Karpas-422 (cell line): Measurements from ENCODE around the gene PTGFRN. TPM values are rescaled to one million over a fixed set of nuclear protein-coding genes. Genes with fewer than 3 reads are reported as not detected.

ENCODE experiments used
- DNase-seq: peaks from one replicate; pipeline ENCODE4 v3.0.0-alpha.2; 2015
- H2AFZ ChIP-seq: fragments of 200-600 bp; sonication (generic); 2 replicates; pipeline ENCODE4 v1.6.1; 2014; ENCODE audit warnings: antibody characterized with exemption, low read length, mixed read lengths
- H3K27ac ChIP-seq: fragments of 200-600 bp; sonication (generic); 2 replicates; pipeline ENCODE4 v1.5.1; 2014; ENCODE audit warnings: mild to moderate bottlenecking, low read length, moderate library complexity
- H3K27me3 ChIP-seq: fragments of 200-600 bp; sonication (generic); 2 replicates; pipeline ENCODE4 v1.6.1; 2014; ENCODE audit warnings: low read length, mixed read lengths
- H3K36me3 ChIP-seq: fragments of 200-600 bp; sonication (generic); 2 replicates; pipeline ENCODE4 v1.6.1; 2014; ENCODE audit warnings: low read length, mixed read lengths; ENCODE audit not compliant: insufficient read depth
- H3K4me1 ChIP-seq: fragments of 200-600 bp; sonication (generic); 2 replicates; pipeline ENCODE4 v1.6.1; 2014; ENCODE audit warnings: mild to moderate bottlenecking, low read length, mixed read lengths
- H3K4me2 ChIP-seq: fragments of 200-600 bp; sonication (generic); 2 replicates; pipeline ENCODE4 v1.6.1; 2014; ENCODE audit warnings: low read length, low read depth, mild to moderate bottlenecking; ENCODE audit not compliant: poor library complexity, severe bottlenecking
- H3K4me3 ChIP-seq: fragments of 200-600 bp; sonication (generic); 2 replicates; pipeline ENCODE4 v1.5.1; 2014; ENCODE audit warnings: mild to moderate bottlenecking, antibody characterized with exemption, low read length, mixed read lengths
- H3K79me2 ChIP-seq: fragments of 200-600 bp; sonication (generic); 2 replicates; pipeline ENCODE4 v1.6.1; 2014; ENCODE audit warnings: mild to moderate bottlenecking, low read length, mixed read lengths
- H3K9ac ChIP-seq: fragments of 200-600 bp; sonication (generic); 2 replicates; pipeline ENCODE4 v1.6.0; 2014; ENCODE audit warnings: low read length
- H3K9me2 ChIP-seq: fragments of 200-600 bp; sonication (generic), shearing (Covaris generic); replicated peaks from 2 replicates; pipeline ENCODE4 v1.6.0; 2014; ENCODE audit warnings: mild to moderate bottlenecking, low read length, moderate library complexity; ENCODE audit not compliant: insufficient read depth
- H3K9me3 ChIP-seq: fragments of 300-700, 200-600 bp; sonication (generic); 2 replicates; pipeline ENCODE4 v1.6.1; 2014; ENCODE audit warnings: low read length, mixed read lengths
- H4K20me1 ChIP-seq: fragments of 200-600 bp; sonication (generic); 2 replicates; pipeline ENCODE4 v1.6.1; 2014; ENCODE audit warnings: mild to moderate bottlenecking, antibody characterized with exemption, low read length, low read depth; ENCODE audit not compliant: insufficient read depth
- total RNA-seq: library from RNA; depleted of rRNA; stranded (reverse); fragments of >200 nt; shearing (Covaris generic); gene quantifications from 2 replicates; pipeline ENCODE4 v1.2.3, GENCODE V29; 2014; ENCODE audit warnings: low replicate concordance

Gene PTGFRN
- total RNA-seq, 1 experiment from 2014 or later = not detected

- no peaks in the 10 kb centered on the region for H3K9me2 ChIP-seq
- no peaks in the 10 kb centered on the region for H3K79me2 ChIP-seq
- no peak overlapping the region for H3K4me3 ChIP-seq
- no peaks in the 10 kb centered on the region for H3K36me3 ChIP-seq
- H3K9ac ChIP-seq = no peak overlapping the region
- H3K27ac ChIP-seq = no peak overlapping the region
- no peaks in the 10 kb centered on the region for H3K27me3 ChIP-seq
- no peaks in the 10 kb centered on the region for H4K20me1 ChIP-seq
- no peak for DNase-seq
- no peaks in the 10 kb centered on the region for H3K9me3 ChIP-seq
- H2AFZ ChIP-seq = no peak overlapping the region
- no peaks in the 10 kb centered on the region for H3K4me1 ChIP-seq
- H3K4me2 ChIP-seq = no peak overlapping the region
These were observed 122.5 kb downstream of the PTGFRN start for GRCh38 chr1:117032266-117032665.

DNA sequence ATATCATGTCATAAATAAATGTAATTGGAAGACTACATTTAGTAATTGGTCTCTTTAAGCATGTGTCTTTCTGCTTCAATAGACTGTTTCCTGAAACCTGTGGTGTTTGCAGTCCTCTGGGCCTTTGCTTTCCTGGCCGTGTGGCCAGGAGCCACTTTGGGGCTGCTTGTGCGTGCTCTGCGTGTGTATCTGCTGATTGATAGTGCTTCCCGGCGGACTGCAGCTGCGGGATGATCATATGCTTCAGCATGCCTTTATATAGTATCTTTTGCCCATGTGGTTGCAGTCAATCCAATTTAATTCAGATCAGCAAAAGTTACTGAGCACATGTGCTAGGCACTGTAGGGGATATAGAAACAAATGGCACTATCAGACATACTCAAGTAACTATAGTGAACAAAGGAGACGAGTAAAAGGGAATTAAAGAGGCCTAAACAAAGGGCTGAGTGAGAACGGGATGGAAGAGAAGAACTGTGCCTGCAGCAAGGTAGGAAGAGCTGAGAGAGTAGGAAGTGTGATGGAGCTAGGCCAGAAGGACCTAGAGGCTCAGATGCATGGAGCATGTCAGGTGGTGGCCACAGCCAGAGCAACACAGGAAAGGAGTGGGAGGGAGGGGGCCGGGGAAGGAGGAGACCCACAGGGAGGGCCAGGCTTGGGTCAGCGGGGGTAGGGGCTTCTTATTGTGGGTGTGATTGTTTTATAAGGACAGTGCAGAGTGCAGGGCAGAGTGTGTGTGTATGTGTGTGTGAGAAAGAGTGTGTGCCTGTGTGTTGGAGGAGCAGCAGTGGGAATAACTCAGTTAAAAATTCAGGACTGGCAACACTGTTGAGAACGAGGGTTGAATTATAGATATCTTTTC is 123.2 kb downstream of the PTGFRN start:
- no peaks in the 10 kb centered on the region for H3K4me1 ChIP-seq
- no peaks in the 10 kb centered on the region for H4K20me1 ChIP-seq
- no peaks in the 10 kb centered on the region for H3K36me3 ChIP-seq
- H2AFZ ChIP-seq = no peak overlapping the region
- no peak overlapping the region for H3K27ac ChIP-seq
- H3K4me2 ChIP-seq = no peak overlapping the region
- no peak overlapping the region for H3K9ac ChIP-seq
- no peaks in the 10 kb centered on the region for H3K79me2 ChIP-seq
- no peak for DNase-seq
- H3K9me3 ChIP-seq = no peaks in the 10 kb centered on the region
- no peak overlapping the region for H3K4me3 ChIP-seq
- no peaks in the 10 kb centered on the region for H3K27me3 ChIP-seq
- H3K9me2 ChIP-seq = no peaks in the 10 kb centered on the region

- Histone ChIP-seq H3K36me3 (no peaks in the 10 kb centered on the region), H3K79me2 (no peaks in the 10 kb centered on the region), H3K9ac (no peak overlapping the region), H3K27ac (no peak overlapping the region), H3K4me1 (no peaks in the 10 kb centered on the region), H3K9me3 (no peaks in the 10 kb centered on the region), H3K27me3 (no peaks in the 10 kb centered on the region), H2AFZ (no peak overlapping the region), H3K9me2 (no peaks in the 10 kb centered on the region), H4K20me1 (no peaks in the 10 kb centered on the region), H3K4me3 (no peak overlapping the region), H3K4me2 (no peak overlapping the region)
- no peak for DNase-seq
These were observed 124.1 kb downstream of the PTGFRN start for GRCh38 chr1:117033772-117034171.

- H3K79me2 ChIP-seq = no peaks in the 10 kb centered on the region
- H3K9ac ChIP-seq = no peak overlapping the region
- H4K20me1 ChIP-seq = no peaks in the 10 kb centered on the region
- no peaks in the 10 kb centered on the region for H3K9me3 ChIP-seq
- no peak for DNase-seq
- H3K9me2 ChIP-seq = no peaks in the 10 kb centered on the region
- no peaks in the 10 kb centered on the region for H3K4me1 ChIP-seq
- H3K27me3 ChIP-seq = no peaks in the 10 kb centered on the region
- H2AFZ ChIP-seq = no peak overlapping the region
- no peak overlapping the region for H3K27ac ChIP-seq
- no peaks in the 10 kb centered on the region for H3K36me3 ChIP-seq
- H3K4me3 ChIP-seq = no peak overlapping the region
- H3K4me2 ChIP-seq = no peak overlapping the region
These were observed 125.1 kb downstream of the PTGFRN start for GRCh38 chr1:117034791-117035290.

DNA sequence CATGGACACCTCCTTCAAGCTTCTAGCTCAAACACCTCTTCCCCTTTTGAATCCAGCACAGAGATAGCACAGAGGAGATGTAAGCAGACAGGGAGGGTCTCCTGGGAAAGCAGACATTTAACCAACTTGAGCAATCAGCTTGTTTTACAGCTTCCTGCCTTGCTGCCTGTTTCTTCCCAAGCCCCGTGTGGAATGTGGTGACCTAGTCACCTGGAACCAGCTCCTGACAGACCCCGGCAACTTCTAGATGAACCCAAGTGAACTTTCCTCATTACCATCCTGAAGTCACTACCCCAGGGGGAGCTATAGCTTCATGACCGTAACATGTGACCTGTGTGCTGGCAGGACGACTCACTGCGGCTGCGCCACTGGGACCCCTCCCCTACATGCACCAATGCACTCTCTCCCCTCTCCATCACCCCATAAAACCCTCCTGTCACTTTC is 126.3 kb downstream of the PTGFRN start:
- Histone ChIP-seq H2AFZ (no peak overlapping the region), H3K27ac (no peak overlapping the region), H3K9me2 (no peaks in the 10 kb centered on the region), H3K9ac (no peak overlapping the region), H3K4me1 (no peaks in the 10 kb centered on the region), H3K4me2 (no peak overlapping the region), H3K4me3 (no peak overlapping the region), H3K36me3 (no peaks in the 10 kb centered on the region), H3K27me3 (no peaks in the 10 kb centered on the region), H3K79me2 (no peaks in the 10 kb centered on the region), H3K9me3 (no peaks in the 10 kb centered on the region), H4K20me1 (no peaks in the 10 kb centered on the region)
- DNase-seq = no peak

DNA sequence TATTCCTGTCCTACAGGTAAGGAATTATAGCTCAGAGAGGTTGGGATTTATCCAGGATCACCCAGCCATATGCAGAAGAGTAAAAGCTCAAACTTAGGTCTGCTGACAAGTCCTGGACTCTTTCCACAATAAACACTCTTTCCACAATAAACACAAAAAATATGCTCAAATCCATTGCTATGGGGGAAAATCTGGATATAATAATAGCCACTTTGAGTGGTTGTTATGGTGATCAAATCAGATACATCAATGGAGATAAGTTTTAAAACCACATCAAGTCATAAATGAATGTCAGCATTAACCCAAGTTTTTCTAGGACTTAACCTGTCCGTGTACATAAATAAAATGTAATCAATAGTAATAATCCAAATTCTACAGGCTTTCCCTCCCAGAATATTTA is 128.1 kb downstream of the PTGFRN start:
- Histone ChIP-seq H3K27me3 (no peaks in the 10 kb centered on the region), H3K4me2 (no peak overlapping the region), H3K9ac (no peak overlapping the region), H3K27ac (no peak overlapping the region), H3K36me3 (no peaks in the 10 kb centered on the region), H4K20me1 (no peaks in the 10 kb centered on the region), H3K4me1 (no peaks in the 10 kb centered on the region), H2AFZ (no peak overlapping the region), H3K9me2 (no peaks in the 10 kb centered on the region), H3K79me2 (no peaks in the 10 kb centered on the region), H3K9me3 (no peaks in the 10 kb centered on the region), H3K4me3 (no peak overlapping the region)
- DNase-seq = no peak

DNA sequence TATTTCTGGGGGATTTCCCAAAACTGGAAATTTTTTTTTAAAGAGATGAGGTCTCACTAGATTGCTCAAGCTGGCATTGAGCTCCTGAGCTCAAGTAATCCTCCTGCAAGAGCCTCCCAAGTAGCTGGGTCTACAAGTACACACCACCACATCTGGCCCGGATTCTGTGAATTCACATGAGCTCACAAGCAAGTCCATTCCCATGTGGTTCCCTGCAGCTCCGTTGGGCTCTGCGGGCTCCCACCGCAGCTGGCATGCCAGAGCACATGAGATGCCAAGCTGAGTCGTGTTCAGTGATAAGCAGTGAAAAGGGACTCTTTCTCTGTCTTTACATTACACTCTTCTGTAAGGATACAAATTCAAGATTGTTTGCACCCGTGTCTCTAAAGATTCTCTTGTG is 128.5 kb downstream of the PTGFRN start:
- Histone ChIP-seq H3K9ac (no peak overlapping the region), H3K9me3 (no peaks in the 10 kb centered on the region), H3K9me2 (no peaks in the 10 kb centered on the region), H3K4me2 (no peak overlapping the region), H2AFZ (no peak overlapping the region), H3K79me2 (no peaks in the 10 kb centered on the region), H3K27me3 (no peaks in the 10 kb centered on the region), H3K4me3 (no peak overlapping the region), H4K20me1 (no peaks in the 10 kb centered on the region), H3K36me3 (no peaks in the 10 kb centered on the region), H3K27ac (no peak overlapping the region), H3K4me1 (no peaks in the 10 kb centered on the region)
- DNase-seq = no peak
